HCT116 (cell line): ENCODE data around the gene SLC4A7.

Experiments used
- CTCF ChIP-seq, 3 experiments: fragments of 200-600 bp in 1 of 3; sonication (generic) in 1 of 3; IDR thresholded peaks in 2 of 3; conservative IDR thresholded peaks in 1 of 3; 2 replicates each; pipeline ENCODE4 v1.5.1; 2012 to 2017; ENCODE audit warnings: low read depth in 2 of 3, low read length in 2 of 3, antibody characterized with exemption in 1 of 3, borderline replicate concordance in 1 of 3, control low read depth in 1 of 3, mild to moderate bottlenecking in 1 of 3, mixed read lengths in 1 of 3, mixed run types in 1 of 3, moderate library complexity in 1 of 3; ENCODE audit not compliant: insufficient read depth in 1 of 3
- JUND ChIP-seq: IDR thresholded peaks from 2 replicates; pipeline ENCODE4 v1.6.1; 2012
- SIN3A ChIP-seq: IDR thresholded peaks from 2 replicates; pipeline ENCODE4 v1.6.1; 2012; ENCODE audit warnings: low read depth
- SP1 ChIP-seq: IDR thresholded peaks from 2 replicates; pipeline ENCODE4 v1.6.1; 2012; ENCODE audit warnings: low read depth
- SRF ChIP-seq: IDR thresholded peaks from 2 replicates; pipeline ENCODE4 v1.6.1; 2012; ENCODE audit warnings: low read depth
- YY1 ChIP-seq: IDR thresholded peaks from 2 replicates; pipeline ENCODE4 v1.6.1; 2011; ENCODE audit warnings: low read length, low read depth, moderate library complexity, mild to moderate bottlenecking; ENCODE audit not compliant: insufficient replicate concordance; ENCODE audit errors: extremely low read depth

- TF ChIP-seq SP1 (no peak), CTCF (IDR thresholded peaks at IDR 0.05 in 2 of 3, conservative IDR thresholded peaks at IDR 0.05 in 1 of 3; ENCODE audit: borderline replicate concordance in 1 of 3, insufficient read depth in 1 of 3, low read depth in 2 of 3, low read length in 2 of 3) (no peak), YY1 (no peak), SIN3A (no peak), JUND (no peak), SRF (no peak)
These were observed 129.5 kb downstream of the SLC4A7 start for GRCh38 chr3:27354588-27355203.
